Astrocyte (in vitro differentiated cells and primary cell): ENCODE results near the gene ANKRD44. TPM values are rescaled to one million over a fixed set of nuclear protein-coding genes. Genes with fewer than 3 reads are reported as not detected.
A peak's percentile ranks its signal among the peaks of the same experiment; 100 is the strongest.
"Not testable (repeated sequence)": the region's sequence is repeated elsewhere in the genome, so short reads cannot be mapped to it uniquely, and the experiment has no call there.

Experiments
- DNase-seq: peaks from one replicate; pipeline ENCODE4 v3.0.0-alpha.2; 2010; ENCODE audit warnings: low read depth
- FAIRE-seq: peaks from 2 replicates; lab custom pipeline; 2011; peaks lifted over from hg19 to GRCh38; lab: Jason Lieb, UNC
- H2AFZ ChIP-seq: 2 replicates; pipeline ENCODE4 v1.6.0; 2012; ENCODE audit warnings: low read depth, low read length, inconsistent platforms
- H3K27ac ChIP-seq: 2 replicates; pipeline ENCODE4 v1.5.1; 2011; ENCODE audit warnings: low read depth, low read length, inconsistent platforms
- H3K27me3 ChIP-seq: 2 replicates; pipeline ENCODE4 v1.6.0; 2011; ENCODE audit warnings: low read length, inconsistent platforms; ENCODE audit not compliant: insufficient read depth
- H3K36me3 ChIP-seq: 2 replicates; pipeline ENCODE4 v1.5.1; 2011; ENCODE audit warnings: low read length, inconsistent platforms; ENCODE audit not compliant: insufficient read depth
- H3K4me1 ChIP-seq: 2 replicates; pipeline ENCODE4 v1.5.1; 2011; ENCODE audit warnings: low read length, inconsistent platforms; ENCODE audit not compliant: insufficient read depth
- H3K4me2 ChIP-seq: 2 replicates; pipeline ENCODE4 v1.6.0; 2012; ENCODE audit warnings: low read length, inconsistent platforms
- H3K4me3 ChIP-seq: 2 replicates; pipeline ENCODE4 v1.5.1; 2011; ENCODE audit warnings: low read depth, mild to moderate bottlenecking, low read length, inconsistent platforms; ENCODE audit not compliant: insufficient read depth
- H3K79me2 ChIP-seq: 2 replicates; pipeline ENCODE4 v1.6.0; 2012; ENCODE audit warnings: mild to moderate bottlenecking, low read length, inconsistent platforms; ENCODE audit not compliant: insufficient read depth
- H3K9ac ChIP-seq: 2 replicates; pipeline ENCODE4 v1.6.0; 2012; ENCODE audit warnings: mild to moderate bottlenecking, low read length, inconsistent platforms
- H3K9me3 ChIP-seq: 2 replicates; pipeline ENCODE4 v1.5.1; 2012; ENCODE audit warnings: low read depth, mild to moderate bottlenecking, low read length, inconsistent platforms; ENCODE audit not compliant: insufficient read depth
- H4K20me1 ChIP-seq: 2 replicates; pipeline ENCODE4 v1.6.0; 2012; ENCODE audit warnings: low read length, inconsistent platforms; ENCODE audit not compliant: insufficient read depth
- H3K27ac Mint-ChIP-seq: one replicate; pipeline ENCODE4 v1.8.0; 2021; ENCODE audit warnings: mild to moderate bottlenecking, mixed read lengths; ENCODE audit not compliant: unreplicated experiment
- H3K27me3 Mint-ChIP-seq: one replicate; pipeline ENCODE4 v1.8.0; 2021; ENCODE audit warnings: low read depth, mixed read lengths; ENCODE audit not compliant: unreplicated experiment
- H3K36me3 Mint-ChIP-seq: one replicate; pipeline ENCODE4 v1.8.0; 2021; ENCODE audit warnings: low read depth, mixed read lengths; ENCODE audit not compliant: unreplicated experiment
- H3K4me1 Mint-ChIP-seq: one replicate; pipeline ENCODE4 v1.8.0; 2021; ENCODE audit warnings: low read depth, mixed read lengths; ENCODE audit not compliant: unreplicated experiment
- H3K4me3 Mint-ChIP-seq: one replicate; pipeline ENCODE4 v1.8.0; 2021; ENCODE audit warnings: mild to moderate bottlenecking, moderate library complexity, mixed read lengths; ENCODE audit not compliant: unreplicated experiment
- H3K9me3 Mint-ChIP-seq: one replicate; pipeline ENCODE4 v1.8.0; 2021; ENCODE audit warnings: mild to moderate bottlenecking, mixed read lengths; ENCODE audit not compliant: unreplicated experiment
- CTCF ChIP-seq: IDR thresholded peaks from 2 replicates; pipeline ENCODE4 v1.5.1; 2011; ENCODE audit warnings: low read depth, mild to moderate bottlenecking, inconsistent platforms, low read length, moderate library complexity; ENCODE audit not compliant: insufficient read depth
- EZH2 ChIP-seq: IDR thresholded peaks from 2 replicates; pipeline ENCODE4 v1.6.1; 2012; ENCODE audit warnings: mild to moderate bottlenecking, low read length, inconsistent platforms; ENCODE audit not compliant: insufficient read depth
- total RNA-seq: library from RNA; stranded (reverse); gene quantifications from 2 replicates; pipeline ENCODE4 v1.2.1, GENCODE V29; 2021

Gene ANKRD44
- total RNA-seq, 1 donor from 2014 or later = 7.2 TPM

DNA sequence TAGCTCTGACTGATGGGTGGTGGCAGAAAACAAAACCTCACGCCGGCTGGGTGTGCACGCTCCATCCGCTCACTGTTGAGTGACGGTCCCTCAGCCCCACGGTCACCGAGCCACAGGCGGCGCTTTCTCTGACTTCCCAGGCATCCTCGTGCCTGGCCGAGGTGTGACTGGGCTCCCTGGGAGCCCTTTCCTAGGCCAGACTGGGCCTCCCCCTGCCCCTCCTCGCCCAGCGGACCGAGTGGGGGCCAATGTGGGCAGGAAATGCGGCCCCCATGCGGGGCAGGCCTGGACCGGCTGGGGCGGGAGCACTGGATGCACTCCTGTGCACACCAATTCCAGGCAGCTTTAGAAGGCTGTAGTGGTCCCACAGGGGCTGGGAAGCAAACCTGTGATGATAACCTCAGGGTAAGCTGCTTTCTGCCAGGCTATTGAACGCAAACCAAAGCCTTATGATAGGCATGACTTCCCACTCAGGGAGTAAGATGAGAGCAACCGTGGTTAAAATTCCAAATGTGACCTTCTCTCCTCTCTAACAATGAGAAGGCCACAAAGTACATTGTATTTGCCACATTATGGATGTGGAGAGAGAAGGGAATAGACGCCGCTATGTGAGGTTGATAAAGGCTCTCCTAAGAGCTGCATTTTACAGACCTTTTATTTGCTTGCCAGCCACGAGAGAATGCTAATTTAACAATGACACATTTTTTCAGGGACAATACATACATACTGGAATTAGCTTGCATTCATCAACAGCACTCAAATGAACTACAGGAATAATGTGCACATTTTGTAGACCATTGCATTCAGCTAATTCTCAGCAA, 300.2 kb downstream of the ANKRD44 start:
- H3K9ac ChIP-seq = no peak overlapping the region
- no peak overlapping the region for H3K27ac Mint-ChIP-seq
- H3K27ac ChIP-seq = no peak overlapping the region
- no peaks in the 10 kb centered on the region for H3K36me3 Mint-ChIP-seq
- no peaks in the 10 kb centered on the region for H3K4me1 ChIP-seq
- no peaks in the 10 kb centered on the region for H3K27me3 Mint-ChIP-seq
- H3K9me3 Mint-ChIP-seq = no peaks in the 10 kb centered on the region
- H3K27me3 ChIP-seq = no peaks in the 10 kb centered on the region
- no peaks in the 10 kb centered on the region for H3K36me3 ChIP-seq
- H3K79me2 ChIP-seq = no peaks in the 10 kb centered on the region
- no peak for FAIRE-seq
- H3K4me1 Mint-ChIP-seq = peaks cover 20% of the 10 kb centered on the region
- peak; percentile 42 for DNase-seq
- no peak for TF ChIP-seq CTCF
- TF ChIP-seq EZH2 = no peak
- no peaks in the 10 kb centered on the region for H3K9me3 ChIP-seq
- H3K4me3 ChIP-seq = no peak overlapping the region
- H3K4me2 ChIP-seq = no peak overlapping the region
- no peaks in the 10 kb centered on the region for H4K20me1 ChIP-seq
- no peak overlapping the region for H2AFZ ChIP-seq
- H3K4me3 Mint-ChIP-seq = no peak overlapping the region

GRCh38 chr2:197008741-197009341, 301.7 kb downstream of the ANKRD44 start:
- not testable (repeated sequence) for H3K36me3 ChIP-seq, H3K4me3 ChIP-seq, H3K79me2 ChIP-seq, H3K27me3 ChIP-seq, H3K4me1 ChIP-seq, H2AFZ ChIP-seq, H3K9ac ChIP-seq, H3K27me3 Mint-ChIP-seq, H3K27ac ChIP-seq, H3K9me3 Mint-ChIP-seq, H3K4me3 Mint-ChIP-seq, FAIRE-seq, H3K27ac Mint-ChIP-seq, DNase-seq, H3K36me3 Mint-ChIP-seq, H3K9me3 ChIP-seq, H4K20me1 ChIP-seq, H3K4me2 ChIP-seq
- peaks cover 20% of the 10 kb centered on the region for H3K4me1 Mint-ChIP-seq

- Mint-ChIP-seq H3K4me3 (no peak overlapping the region), H3K4me1 (peaks cover 20% of the 10 kb centered on the region), H3K9me3 (no peaks in the 10 kb centered on the region), H3K36me3 (no peaks in the 10 kb centered on the region), H3K27me3 (no peaks in the 10 kb centered on the region), H3K27ac (peak overlapping the region; percentile 56)
- H3K27ac ChIP-seq = no peak overlapping the region
- H3K9ac ChIP-seq = no peak overlapping the region
- H3K4me1 ChIP-seq = no peaks in the 10 kb centered on the region
- no peaks in the 10 kb centered on the region for H4K20me1 ChIP-seq
- no peak overlapping the region for H2AFZ ChIP-seq
- H3K27me3 ChIP-seq = no peaks in the 10 kb centered on the region
- no peak overlapping the region for H3K4me2 ChIP-seq
- peak; percentile 13 for DNase-seq
- no peaks in the 10 kb centered on the region for H3K9me3 ChIP-seq
- no peak for FAIRE-seq
- H3K36me3 ChIP-seq = no peaks in the 10 kb centered on the region
- H3K79me2 ChIP-seq = no peaks in the 10 kb centered on the region
- TF ChIP-seq CTCF = no peak
- TF ChIP-seq EZH2 = no peak
- H3K4me3 ChIP-seq = no peak overlapping the region
Observed at GRCh38 chr2:197007716-197008628, 302.6 kb downstream of the ANKRD44 start.
